Stimulated activated CD4-positive, alpha-beta T cell treated with anti-CD3 and anti-CD28 coated beads, Interleukin-1b, Interleukin-23, amount 100 ng/mL, for 4 hours (primary cell): ENCODE data around the gene B4GALT2.

Experiments
- DNase-seq, 2 donors: peaks; one replicate each; pipeline ENCODE4 v3.0.0-alpha.2; 2020; ENCODE audit warnings: low read depth in 2 of 2

The B4GALT2 gene

GRCh38 chr1:43946236-43947060 lies 32.6 kb upstream of the B4GALT2 start, which contains the start of gene IPO13:
Gene IPO13, plus strand, starts transcription at chr1:43946950. Its CDS starts 651 bp downstream, at chr1:43947601.
- peak; percentile 92 for DNase-seq

DNA sequence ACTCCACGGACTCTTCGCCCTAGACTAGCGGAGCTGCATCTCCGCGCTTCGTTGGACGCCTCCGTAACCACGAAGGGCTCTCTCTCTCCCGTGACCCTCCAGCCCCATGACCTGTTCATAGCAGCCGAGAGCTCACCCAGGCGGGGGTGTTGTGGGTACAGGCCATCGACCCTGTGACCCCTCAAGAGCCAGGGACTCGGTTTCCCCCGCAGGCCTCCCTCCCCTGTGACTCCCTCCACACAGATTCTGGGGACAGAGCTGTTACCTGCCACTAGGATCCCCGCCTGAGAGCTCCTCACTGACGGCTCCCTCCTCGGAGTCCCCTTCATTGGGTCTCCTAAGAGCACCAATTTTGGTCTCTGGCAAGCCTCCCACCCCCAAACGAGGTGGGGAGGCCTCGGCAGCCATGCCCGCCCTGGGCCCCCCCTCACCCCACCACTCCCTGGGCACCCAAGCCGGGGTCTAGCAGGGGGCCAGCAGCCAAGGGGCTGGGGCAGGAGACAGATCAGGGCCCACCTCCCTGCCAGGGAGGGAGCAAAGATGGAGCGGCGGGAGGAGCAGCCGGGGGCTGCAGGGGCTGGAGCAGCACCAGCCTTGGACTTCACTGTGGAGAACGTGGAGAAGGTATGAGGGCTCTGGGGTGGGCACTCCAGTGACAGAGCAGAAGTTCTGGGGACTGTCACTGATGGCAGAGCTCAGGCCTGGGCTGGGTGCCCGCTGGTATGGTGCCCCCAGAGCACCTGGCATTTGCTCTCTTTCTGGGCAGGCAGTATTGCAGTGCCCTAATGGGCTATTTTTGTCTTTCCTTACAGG lies 31.7 kb upstream of the B4GALT2 start:
- no peak for DNase-seq

- DNase-seq: no peak
These were observed 31.1 kb upstream of the B4GALT2 start for GRCh38 chr1:43947874-43948437.

- DNase-seq: no peak
These were observed 29.3 kb upstream of the B4GALT2 start for GRCh38 chr1:43949678-43950077.

GRCh38 chr1:43951021-43951985 lies 27.7 kb upstream of the B4GALT2 start:
- no peak for DNase-seq

GRCh38 chr1:43952731-43953346 lies 26.2 kb upstream of the B4GALT2 start:
- DNase-seq: no peak

DNA sequence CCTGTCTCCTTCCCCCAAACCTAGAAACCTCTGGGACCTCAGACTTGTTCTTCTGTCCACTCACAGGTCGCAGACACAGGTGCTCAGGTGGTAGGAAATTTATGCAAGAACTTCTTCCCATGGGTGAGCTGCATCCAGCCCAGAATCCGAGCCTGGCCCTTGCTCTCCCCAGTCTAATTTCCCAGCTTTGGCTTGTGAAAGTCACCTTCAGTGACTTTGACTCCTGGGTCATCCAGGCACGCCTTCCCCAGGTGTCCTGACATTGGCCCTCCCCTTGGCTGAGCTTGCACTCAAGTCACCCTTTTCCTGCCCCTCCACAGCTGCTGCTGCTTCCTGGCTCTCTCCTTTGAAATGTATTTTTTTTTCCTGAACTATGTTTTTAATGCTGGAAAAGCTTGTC lies 25.6 kb upstream of the B4GALT2 start:
- DNase-seq: no peak

- no peak for DNase-seq
These were observed 25.0 kb upstream of the B4GALT2 start for GRCh38 chr1:43954036-43954435.

- DNase-seq: no peak
These were observed 22.8 kb upstream of the B4GALT2 start for GRCh38 chr1:43956234-43956633.

DNA sequence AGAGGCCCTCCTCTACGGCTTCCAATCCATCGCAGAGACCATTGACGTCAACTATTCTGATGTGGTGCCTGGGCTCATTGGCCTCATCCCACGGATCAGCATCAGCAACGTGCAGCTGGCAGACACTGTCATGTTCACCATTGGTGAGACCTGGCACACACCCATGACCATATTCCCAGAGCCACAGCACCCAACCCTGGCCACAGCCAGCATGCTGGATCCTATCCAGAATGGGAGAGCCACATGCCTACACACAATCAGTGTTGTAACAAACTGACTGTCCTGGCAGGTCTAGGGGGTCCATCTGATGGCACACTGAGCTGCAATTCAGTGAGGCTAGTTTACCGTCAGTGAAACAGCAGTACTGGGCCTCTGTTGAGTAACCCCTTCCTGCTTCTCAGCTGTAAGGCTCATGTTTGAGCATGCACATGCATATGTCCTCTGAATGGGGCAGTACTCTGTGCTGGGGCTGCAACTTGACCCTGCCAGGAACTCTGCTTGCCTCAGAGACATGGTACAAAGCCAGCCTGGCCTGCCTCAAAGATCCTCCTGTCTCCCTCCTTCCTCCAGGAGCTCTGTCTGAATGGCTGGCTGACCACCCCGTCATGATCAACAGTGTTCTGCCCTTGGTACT lies 21.5 kb upstream of the B4GALT2 start:
- DNase-seq: no peak

GRCh38 chr1:43958351-43959255 lies 20.4 kb upstream of the B4GALT2 start:
- DNase-seq: no peak

- no peak for DNase-seq
These were observed 18.2 kb upstream of the B4GALT2 start for GRCh38 chr1:43960798-43961197.

DNA sequence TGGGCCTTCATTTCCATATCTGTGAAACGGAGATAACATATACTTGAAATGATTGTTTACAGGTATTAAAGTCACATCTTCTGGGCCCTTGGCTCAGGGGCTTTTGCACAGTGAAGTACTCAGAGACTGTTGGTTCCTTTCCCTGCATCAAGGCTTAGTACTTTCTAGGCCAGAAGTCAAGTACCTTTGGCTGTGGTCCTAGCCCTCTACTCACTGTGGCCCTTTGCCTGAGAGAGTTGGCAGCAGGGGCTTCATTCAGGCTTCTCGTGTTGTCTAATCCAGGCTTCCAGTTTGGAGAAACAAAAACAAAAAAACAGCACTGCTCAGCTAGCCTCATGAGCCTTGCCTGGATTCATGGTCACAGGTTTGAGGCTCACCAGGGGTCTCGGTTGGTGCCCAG lies 17.3 kb upstream of the B4GALT2 start:
- no peak for DNase-seq

DNA sequence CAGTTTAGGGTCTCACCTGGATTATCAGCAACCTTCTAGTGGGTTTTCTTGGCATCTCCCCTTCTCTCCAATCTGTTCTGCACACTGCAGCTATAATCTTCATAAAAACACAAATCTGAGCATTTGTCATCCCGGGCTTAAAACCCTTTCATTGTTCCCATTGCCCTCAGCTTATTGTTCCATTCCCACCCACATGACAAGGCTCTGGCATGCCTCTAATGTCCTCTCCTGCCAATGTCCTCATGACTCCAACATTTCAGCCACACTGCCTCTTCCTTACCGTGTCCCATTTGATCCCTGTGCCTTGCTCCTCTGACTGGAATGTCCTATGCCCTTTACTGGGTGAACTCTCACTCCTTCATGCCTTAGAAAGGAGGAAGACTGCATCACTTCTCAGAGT lies 16.7 kb upstream of the B4GALT2 start:
- DNase-seq: no peak

GRCh38 chr1:43963006-43963405 lies 16.0 kb upstream of the B4GALT2 start:
- no peak for DNase-seq

DNA sequence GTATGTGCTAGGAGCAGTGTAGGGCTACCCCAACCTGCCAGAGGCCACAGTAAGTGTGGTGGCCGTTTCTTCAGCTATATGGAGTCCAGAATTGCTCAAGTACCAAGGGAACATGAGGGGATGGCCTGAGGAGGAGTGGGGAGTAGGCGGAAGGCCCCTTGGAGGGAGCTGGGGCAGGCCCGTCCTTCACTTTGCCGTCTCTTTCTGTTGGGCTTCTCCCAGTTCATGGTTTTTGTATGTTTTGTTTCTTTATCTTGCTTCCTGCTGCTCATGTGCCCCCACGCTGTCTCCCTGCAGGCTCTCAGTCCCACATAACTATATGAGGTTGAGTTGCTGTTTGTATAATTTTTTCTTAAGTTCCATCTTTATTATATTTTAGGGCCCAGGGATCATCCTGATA lies 15.1 kb upstream of the B4GALT2 start:
- no peak for DNase-seq

DNA sequence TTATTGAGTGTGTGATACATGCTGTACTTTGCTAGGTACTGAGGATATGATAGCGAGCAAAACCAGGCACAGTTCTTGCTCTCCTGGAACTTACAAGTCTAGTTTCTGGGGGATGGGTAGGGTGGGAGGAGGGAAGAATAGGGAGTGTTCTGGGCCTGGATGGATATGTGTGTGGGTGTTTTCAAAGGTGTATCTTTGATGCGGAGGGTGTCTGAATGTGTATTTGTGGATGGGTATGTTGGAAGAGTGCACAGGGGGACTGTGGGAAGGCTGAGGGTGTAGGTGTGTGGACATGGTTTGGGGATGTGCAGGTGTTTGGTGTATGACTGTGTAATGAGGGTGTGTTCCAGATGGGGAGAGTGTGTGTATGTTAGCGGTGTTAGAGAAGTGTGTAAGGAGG lies 13.7 kb upstream of the B4GALT2 start:
- no peak for DNase-seq

DNA sequence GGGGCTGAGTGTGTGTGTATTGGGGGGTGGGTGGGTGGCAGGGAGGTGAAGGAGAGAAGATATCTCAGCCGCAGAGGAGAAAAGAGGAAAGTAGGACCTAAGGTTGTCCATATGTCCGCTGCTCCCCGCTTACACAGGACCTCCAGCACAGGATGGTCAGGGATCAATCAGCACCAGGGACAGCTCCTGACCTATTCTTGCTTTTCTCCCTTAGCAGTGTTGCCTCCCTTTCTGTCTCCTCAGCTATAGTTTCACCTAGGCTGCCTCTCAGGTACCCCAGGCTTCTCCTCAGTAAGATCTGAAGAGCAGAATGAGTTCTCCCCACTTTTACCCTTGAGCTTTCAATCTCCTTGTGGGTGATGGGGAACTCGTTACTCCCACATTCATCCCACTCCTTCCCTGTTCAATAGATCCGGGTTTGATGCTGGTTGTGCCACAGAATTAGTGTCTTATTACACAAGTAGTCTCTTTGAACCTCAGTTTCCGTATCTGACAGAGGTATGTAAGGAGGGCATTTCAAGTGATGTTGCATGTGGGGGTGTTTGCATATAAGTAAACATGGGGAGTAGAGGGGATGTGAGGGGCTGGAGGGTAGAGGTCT lies 10.6 kb upstream of the B4GALT2 start:
- DNase-seq: no peak

DNA sequence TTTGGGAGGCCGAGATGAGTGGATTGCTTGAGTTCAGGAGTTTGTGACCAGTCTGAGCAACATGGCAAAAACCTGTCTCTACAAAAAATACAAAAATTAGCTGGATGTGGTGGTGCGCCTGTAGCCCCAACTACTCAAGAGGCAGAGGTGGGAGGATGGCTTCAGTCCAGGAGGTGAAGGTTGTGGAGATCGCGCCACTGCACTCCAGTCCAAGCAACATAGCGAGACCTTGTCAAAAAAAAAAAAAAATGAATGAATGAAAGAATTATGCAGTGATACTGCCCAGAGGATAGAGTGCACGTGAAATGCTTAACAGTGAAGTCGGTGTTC lies 9.6 kb upstream of the B4GALT2 start:
- DNase-seq: no peak
